CD4-positive, alpha-beta T cell treated with Interleukin-6 at 100 ng/mL for 8 hours (primary cell): ENCODE results near the gene FKBP15.
A peak's percentile ranks its signal among the peaks of the same experiment; 100 is the strongest.
"Not testable (repeated sequence)": the region's sequence is repeated elsewhere in the genome, so short reads cannot be mapped to it uniquely, and the experiment has no call there.

ENCODE experiments used
- DNase-seq: peaks from one replicate; pipeline ENCODE4 v3.0.0-alpha.2; 2020; ENCODE audit warnings: mixed read lengths, low spot score

FKBP15 gene

GRCh38 chr9:113178087-113178486, 43.0 kb downstream of the FKBP15 start:
- DNase-seq, result no peak

GRCh38 chr9:113177251-113177650, 43.8 kb downstream of the FKBP15 start:
- no peak for DNase-seq

GRCh38 chr9:113176803-113177202, 44.3 kb downstream of the FKBP15 start:
- DNase-seq, result no peak

GRCh38 chr9:113173341-113173740, 47.7 kb downstream of the FKBP15 start:
- no peak for DNase-seq

GRCh38 chr9:113168809-113169208, 52.3 kb downstream of the FKBP15 start:
- DNase-seq, result no peak

- DNase-seq, result no peak
These were observed 55.0 kb downstream of the FKBP15 start for GRCh38 chr9:113166039-113166438.

- DNase-seq, result no peak
These were observed 56.4 kb downstream of the FKBP15 start for GRCh38 chr9:113164536-113165300.

- DNase-seq, result no peak
These were observed 58.1 kb downstream of the FKBP15 start for GRCh38 chr9:113163001-113163400.

GRCh38 chr9:113160571-113160970, 60.5 kb downstream of the FKBP15 start:
- DNase-seq, result no peak

GRCh38 chr9:113158446-113158845, 62.6 kb downstream of the FKBP15 start:
- no peak for DNase-seq

GRCh38 chr9:113156880-113157279, 64.2 kb downstream of the FKBP15 start:
- DNase-seq, result no peak

GRCh38 chr9:113155911-113156588, 65.0 kb downstream of the FKBP15 start:
- peak; percentile 10 for DNase-seq

GRCh38 chr9:113154946-113155345, 66.1 kb downstream of the FKBP15 start:
- no peak for DNase-seq

GRCh38 chr9:113154471-113154870, 66.6 kb downstream of the FKBP15 start:
- DNase-seq, result no peak

- DNase-seq, result no peak
These were observed 67.5 kb downstream of the FKBP15 start for GRCh38 chr9:113153599-113153998.

- no peak for DNase-seq
These were observed 68.4 kb downstream of the FKBP15 start for GRCh38 chr9:113152699-113153098.

GRCh38 chr9:113151696-113152630, 69.1 kb downstream of the FKBP15 start:
- DNase-seq, result no peak

- DNase-seq, result peak; percentile 78
These were observed 70.1 kb downstream of the FKBP15 start, which contains the start of gene SLC31A2 for GRCh38 chr9:113150670-113151611. Gene SLC31A2 (plus strand): TSS chr9:113151007. CDS start chr9:113151075, 68 bp downstream.

GRCh38 chr9:113149561-113149960, 71.5 kb downstream of the FKBP15 start:
- not testable (repeated sequence) for DNase-seq

GRCh38 chr9:113148781-113149510, 72.1 kb downstream of the FKBP15 start:
- DNase-seq, result no peak

- no peak for DNase-seq
These were observed 72.7 kb downstream of the FKBP15 start for GRCh38 chr9:113148372-113148705.
